ENCODE measurements around the gene ALOXE3. TPM values are rescaled to one million over a fixed set of nuclear protein-coding genes. Genes with fewer than 3 reads are reported as not detected.

The ALOXE3 gene
- total and polyA plus RNA-seq, 12 donors, result 0.09 TPM; not detected in 11

DNA sequence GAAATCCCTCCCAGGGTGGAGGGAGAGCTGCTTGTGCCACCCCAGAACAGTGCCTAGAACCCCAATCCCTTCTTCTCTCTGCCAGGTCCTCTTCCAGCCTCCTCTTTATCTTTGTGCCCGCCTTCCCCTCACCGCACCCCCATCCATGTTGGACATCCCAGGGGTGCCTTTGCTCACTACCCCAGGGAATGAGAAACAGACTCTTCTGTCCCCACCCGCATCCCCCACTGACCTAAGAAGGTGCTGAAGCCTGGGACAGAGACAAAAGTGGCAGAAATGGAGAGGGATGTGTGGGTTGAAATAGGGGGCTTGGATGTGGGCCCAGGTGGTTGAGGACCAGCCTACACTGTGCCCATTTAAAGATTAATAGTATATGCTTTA is 62.5 kb downstream of the ALOXE3 start:
- H3K27me3 ChIP-seq, result peaks cover 7 to 54% (median 37%) of the 10 kb centered on the region in 7 donors
- no peak for TF ChIP-seq CTCF (IDR thresholded peaks at IDR 0.05)
- H3K9me3 ChIP-seq, result no peaks in the 10 kb centered on the region
- ATAC-seq, result peak in 1 of 8 donors; percentile 19
- DNase-seq, result no peak
- H3K27ac ChIP-seq, result peak overlapping the region in 1 of 10 donors; percentile 69
- H3K4me1 ChIP-seq, result peaks cover 0 to 36% (median 0%) of the 10 kb centered on the region in 9 donors
- no peaks in the 10 kb centered on the region for H3K36me3 ChIP-seq
- intact Hi-C loops (cut with DNase I), result loop anchor here in 8 of 10 donors (5.0 to 10.0 kb wide), 8 partner anchors 39 to 311 kb away; partner anchors contain the start of genes GUCY2D (in 1 of the 8) and KCNAB3 (in 1 of the 8)
- 82 to 86% methylated on average over 3 of the region's 3 CpGs for WGBS, 2 donors
- H3K4me3 ChIP-seq, result no peak overlapping the region

- ATAC-seq (no peak), DNase-seq (no peak)
- 90 to 93% methylated on average over 7 of the region's 7 CpGs for WGBS, 2 donors
- Histone ChIP-seq H3K9me3 (no peaks in the 10 kb centered on the region), H3K4me1 (peaks cover 0 to 30% (median 0%) of the 10 kb centered on the region in 9 donors), H3K27me3 (peaks cover 3 to 39% (median 14%) of the 10 kb centered on the region in 7 donors), H3K27ac (no peak overlapping the region), H3K36me3 (no peaks in the 10 kb centered on the region), H3K4me3 (no peak overlapping the region)
- no peak for TF ChIP-seq CTCF (IDR thresholded peaks at IDR 0.05)
- intact Hi-C loops (cut with DNase I), result loop anchor here in 2 of 10 donors (10.0 kb wide), 1 partner anchor 309 kb away; no protein-coding TSS in a partner anchor
These were observed 64.7 kb downstream of the ALOXE3 start for GRCh38 chr17:8053600-8053999.

- H3K36me3 ChIP-seq, result no peaks in the 10 kb centered on the region
- 92% methylated on average over 6 of the region's 6 CpGs for WGBS, 2 donors
- ATAC-seq (no peak), DNase-seq (no peak)
- no peak overlapping the region for H3K27ac ChIP-seq
- H3K9me3 ChIP-seq, result no peaks in the 10 kb centered on the region
- intact Hi-C loops (cut with DNase I), result loop anchor here in 2 of 10 donors (10.0 kb wide), 1 partner anchor 308 kb away; no protein-coding TSS in a partner anchor
- H3K27me3 ChIP-seq, result peaks cover 0 to 32% (median 4%) of the 10 kb centered on the region in 7 donors
- no peak overlapping the region for H3K4me3 ChIP-seq
- no peak for TF ChIP-seq CTCF (IDR thresholded peaks at IDR 0.05)
- peaks cover 0 to 26% (median 0%) of the 10 kb centered on the region in 9 donors for H3K4me1 ChIP-seq
These were observed 65.8 kb downstream of the ALOXE3 start for GRCh38 chr17:8052256-8053252.

DNA sequence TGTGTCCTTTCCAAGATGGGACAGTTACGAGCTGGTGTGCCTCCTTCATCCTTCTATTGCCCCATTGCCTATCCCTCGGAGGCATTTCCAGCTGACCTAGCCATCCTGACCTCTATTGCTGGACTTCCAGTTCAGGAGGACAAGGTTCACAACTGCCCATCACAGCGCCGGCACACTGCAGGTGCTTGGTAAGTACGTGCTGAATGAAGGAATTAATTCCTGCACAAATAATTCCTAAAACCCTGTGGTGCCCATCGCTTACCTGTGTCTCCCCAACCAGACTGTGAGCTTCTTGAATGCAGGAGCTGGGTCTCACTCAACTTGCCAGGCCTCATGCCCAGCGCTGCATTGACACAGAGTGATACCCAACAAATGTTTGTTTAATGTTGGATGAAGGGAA is 66.5 kb downstream of the ALOXE3 start:
- H3K36me3 ChIP-seq, result no peaks in the 10 kb centered on the region
- ATAC-seq (no peak), DNase-seq (no peak)
- 88 to 91% methylated on average over 7 of the region's 7 CpGs for WGBS, 2 donors
- no peak overlapping the region for H3K4me3 ChIP-seq
- no peak overlapping the region for H3K27ac ChIP-seq
- peaks cover 0 to 30% (median 4%) of the 10 kb centered on the region in 7 donors for H3K27me3 ChIP-seq
- TF ChIP-seq CTCF (IDR thresholded peaks at IDR 0.05), result no peak
- peaks cover 0 to 19% (median 0%) of the 10 kb centered on the region in 9 donors for H3K4me1 ChIP-seq
- intact Hi-C loops (cut with DNase I), result loop anchor here in 2 of 10 donors (10.0 kb wide), 1 partner anchor 307 kb away; no protein-coding TSS in a partner anchor
- no peaks in the 10 kb centered on the region for H3K9me3 ChIP-seq
